HG03354 (cell line): ENCODE data around the gene PCGF3.
"Not testable (repeated sequence)": the region's sequence is repeated elsewhere in the genome, so short reads cannot be mapped to it uniquely, and the experiment has no call there.

ENCODE experiments used
- ATAC-seq: cut with Tn5 transposase; IDR thresholded peaks from one replicate; pipeline ENCODE4 v1.9.1; 2021; ENCODE audit warnings: mild to moderate bottlenecking; ENCODE audit not compliant: unreplicated experiment, poor library complexity, severe bottlenecking

PCGF3 gene

DNA sequence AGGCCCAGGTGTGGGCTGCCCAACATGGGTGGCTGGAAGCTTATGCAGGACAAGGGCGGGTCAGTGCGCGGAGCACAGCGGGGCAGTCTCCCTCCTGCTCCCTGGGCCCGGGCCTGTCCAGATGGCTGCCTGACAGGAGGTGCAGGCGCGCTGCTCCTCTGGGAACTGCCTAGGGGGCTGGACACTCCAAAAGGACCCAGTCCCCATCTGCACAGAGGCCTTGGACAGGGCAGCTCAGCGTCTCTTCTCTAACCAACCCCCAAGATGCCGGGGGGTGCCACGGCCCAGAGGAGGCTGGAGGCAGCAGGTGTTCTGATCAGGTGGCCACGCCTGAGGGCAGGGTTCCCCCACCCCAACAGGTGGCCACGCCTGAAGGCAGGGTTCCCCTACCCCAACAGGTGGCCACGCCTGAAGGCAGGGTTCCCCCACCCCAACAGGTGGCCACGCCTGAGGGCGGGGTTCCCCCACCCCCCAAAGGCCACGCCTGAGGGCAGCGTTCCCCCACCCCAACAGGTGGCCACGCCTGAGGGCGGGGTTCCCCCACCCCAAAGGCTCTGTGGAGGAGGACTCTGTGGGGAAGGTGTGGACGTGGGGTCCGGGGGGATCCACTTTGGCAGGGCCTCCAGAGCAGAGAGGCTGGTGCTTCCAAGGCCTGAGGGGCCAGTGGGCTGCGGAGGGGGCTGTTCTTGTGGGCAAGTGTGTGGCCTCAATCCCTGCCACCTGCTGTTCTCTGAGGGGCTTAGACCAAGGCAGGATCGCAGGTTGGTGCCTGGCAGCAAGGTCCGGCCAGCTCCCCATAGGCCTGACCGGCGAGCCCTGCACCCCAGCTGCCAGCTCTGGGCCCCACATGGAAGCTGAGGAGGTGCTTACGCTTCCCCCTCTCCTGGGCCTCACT, 84.2 kb downstream of the PCGF3 start:
- ATAC-seq: no peak

DNA sequence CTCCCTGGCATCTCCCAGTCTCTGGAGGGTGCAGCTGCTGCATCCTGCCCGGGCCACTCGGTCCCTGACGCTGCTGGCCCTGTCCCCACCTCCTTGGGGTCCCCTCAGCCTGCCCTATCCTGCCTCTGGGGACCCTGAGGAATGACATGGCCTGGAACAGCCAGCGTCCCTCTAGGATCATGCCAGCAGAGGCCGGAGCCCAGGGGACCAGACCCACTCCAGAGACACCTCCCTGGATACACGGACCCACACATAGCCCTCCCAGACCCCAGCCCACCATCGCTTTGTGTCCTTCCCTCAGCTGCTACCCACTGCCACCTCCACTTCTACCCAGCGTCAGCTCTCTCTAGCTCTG, 84.8 kb downstream of the PCGF3 start:
- no peak for ATAC-seq

DNA sequence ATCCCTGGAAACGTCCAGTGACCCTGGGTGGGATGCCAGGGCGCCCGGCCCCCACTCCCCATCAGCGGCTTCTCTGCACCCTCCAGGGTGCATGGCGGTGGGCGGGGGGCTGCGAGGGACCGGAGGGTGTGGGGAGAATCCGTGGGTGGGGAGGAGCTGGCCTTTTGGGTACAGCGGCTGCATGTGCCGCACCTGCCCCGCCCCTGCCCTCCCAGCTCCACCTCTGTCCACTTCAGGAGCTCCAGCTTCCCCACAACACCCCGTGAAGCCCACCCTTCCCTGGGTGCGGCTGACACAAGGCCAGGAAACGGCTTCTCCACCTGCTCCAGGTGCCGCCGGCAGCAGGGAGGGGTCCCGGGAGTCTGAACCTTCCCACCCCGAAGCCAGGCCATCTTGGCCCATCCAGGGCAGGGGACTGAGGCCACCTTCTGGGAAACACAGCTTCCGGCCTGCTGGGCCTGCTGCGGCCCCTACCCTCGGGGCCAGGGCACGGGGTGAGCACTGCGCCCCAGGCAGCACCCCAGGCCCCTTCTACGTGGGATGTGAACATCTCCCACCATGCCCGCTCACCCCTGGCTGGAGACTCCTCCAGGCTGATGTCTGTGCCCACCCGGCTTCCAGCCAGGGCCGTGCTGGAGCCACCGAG, 85.7 kb downstream of the PCGF3 start:
- no peak for ATAC-seq

DNA sequence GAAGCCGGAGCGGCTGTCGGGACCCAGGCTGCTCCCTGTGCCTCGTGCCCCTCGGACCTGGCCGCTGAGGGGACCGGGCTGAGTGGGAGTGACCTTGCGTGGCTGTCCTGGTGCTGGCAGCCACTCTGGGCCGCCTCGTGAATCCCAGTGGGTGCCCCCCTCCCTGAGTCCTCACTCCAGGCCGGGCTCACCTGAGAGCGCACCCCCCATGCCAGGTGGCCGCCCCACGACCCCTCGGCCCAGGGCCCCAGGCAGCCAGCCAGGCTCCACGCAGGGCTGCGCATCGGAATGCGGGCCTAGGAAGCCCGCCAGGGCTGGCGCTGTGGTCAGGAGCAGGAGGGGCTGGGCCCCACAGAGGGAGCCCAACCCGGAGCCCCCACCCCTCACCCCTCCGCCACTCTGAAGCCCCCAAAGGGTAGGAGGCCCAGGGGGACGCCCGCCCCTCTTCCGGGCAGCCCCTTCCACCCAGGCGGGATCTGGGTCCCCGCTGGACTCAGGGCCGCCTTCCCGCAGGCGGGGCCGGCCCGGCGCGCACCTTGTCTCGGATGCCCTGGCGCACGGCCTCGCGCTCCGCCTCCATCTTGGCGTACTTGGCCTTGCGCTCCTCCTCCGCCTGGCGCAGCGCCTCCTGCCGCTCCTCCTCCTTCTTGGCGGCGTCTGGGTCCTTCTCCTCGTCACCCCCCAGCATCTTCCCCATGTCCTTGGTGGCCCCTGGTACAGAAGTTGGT, 86.4 kb downstream of the PCGF3 start:
- ATAC-seq: no peak

DNA sequence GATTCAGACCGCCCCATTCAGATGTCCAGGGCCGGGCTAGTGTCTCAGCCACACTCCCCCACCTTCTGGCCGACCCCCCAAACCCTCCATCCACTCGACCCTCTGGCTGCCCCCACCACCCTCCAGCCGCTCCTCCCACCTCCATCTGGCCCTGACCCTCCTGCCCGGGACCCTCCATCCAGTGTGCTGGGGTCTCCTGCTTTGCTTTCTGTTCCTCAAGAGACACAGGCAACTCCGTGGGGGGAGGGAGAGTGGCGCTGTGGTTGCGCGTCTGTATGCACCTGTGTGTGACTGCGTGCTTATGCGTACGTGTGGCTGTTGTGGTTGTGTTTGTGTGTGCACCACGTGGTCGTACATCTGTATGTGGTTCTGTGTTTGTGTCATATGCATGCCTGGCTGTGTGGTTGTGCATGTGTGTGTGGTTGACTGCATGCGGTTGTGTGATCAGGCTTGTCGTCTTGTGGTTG, 87.0 kb downstream of the PCGF3 start:
- no peak for ATAC-seq

DNA sequence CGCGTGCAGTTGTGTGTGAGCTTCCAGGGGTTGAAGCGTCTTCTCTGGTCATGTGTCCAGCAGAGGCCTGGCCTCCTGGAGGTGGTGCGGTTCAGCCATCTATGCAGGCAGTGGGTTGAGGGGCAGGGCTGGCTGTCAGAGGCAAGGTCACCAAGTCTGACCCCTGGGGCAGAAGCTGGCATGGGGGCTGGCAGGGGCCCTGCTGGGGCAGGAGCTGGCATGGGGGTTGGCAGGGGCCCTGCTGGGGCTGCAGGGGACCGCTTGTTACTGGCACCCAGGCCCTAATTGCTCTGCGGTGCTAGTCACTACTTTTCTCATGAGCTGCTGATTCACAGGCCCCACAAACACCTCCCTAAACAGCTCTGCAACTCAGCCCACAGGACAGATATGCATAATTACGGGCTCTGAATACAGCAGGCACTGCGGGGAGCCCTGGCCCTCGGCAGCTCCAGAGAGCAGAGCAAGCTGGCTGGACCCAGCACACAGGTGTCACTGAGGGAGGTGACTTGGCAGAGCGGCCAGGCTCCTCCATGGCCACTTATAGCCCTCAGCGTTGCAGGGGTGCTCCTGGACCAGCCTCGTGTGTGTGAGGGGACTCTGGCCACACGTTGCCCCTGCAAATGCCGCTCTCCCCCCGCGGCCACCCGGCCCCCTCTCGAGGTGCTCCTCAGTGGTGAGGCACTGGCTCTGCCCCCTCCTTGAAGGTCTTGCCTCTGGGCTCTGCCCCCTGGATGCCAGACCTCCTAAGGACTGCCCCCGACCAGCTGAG, 87.6 kb downstream of the PCGF3 start:
- no peak for ATAC-seq

DNA sequence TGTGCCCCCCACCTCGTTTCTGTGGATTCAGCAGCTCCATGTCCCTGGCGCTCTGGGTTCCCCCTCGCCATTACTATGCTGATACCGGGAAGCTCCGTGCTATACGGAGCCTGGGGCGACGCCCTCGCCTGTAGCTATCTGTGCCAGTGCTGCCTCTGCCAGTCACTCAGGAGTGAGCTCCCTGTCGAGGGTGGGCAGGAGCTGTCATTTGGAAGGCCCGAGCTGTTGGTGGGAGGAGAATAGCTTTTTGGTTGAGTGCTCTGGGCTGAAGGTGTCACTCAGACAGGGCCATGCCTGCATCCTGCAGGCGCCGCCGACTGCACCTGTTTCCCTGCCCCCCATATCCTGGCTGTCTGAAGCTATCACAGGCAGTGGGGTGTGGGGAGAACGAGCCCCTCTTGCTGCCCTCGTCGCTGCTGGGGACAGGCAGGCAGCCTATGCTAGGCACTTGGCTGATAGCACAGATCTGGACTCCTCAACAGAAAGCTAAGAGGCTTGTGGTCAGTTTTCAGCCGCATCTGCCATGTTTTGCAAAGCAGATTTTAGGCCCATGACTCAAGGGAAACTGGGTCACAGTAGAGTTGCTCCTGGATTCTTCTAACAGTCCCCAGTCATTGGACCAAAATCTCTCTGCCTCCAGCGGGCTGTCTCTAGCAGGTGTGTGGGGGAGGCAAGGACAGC, 88.4 kb downstream of the PCGF3 start:
- ATAC-seq: no peak

DNA sequence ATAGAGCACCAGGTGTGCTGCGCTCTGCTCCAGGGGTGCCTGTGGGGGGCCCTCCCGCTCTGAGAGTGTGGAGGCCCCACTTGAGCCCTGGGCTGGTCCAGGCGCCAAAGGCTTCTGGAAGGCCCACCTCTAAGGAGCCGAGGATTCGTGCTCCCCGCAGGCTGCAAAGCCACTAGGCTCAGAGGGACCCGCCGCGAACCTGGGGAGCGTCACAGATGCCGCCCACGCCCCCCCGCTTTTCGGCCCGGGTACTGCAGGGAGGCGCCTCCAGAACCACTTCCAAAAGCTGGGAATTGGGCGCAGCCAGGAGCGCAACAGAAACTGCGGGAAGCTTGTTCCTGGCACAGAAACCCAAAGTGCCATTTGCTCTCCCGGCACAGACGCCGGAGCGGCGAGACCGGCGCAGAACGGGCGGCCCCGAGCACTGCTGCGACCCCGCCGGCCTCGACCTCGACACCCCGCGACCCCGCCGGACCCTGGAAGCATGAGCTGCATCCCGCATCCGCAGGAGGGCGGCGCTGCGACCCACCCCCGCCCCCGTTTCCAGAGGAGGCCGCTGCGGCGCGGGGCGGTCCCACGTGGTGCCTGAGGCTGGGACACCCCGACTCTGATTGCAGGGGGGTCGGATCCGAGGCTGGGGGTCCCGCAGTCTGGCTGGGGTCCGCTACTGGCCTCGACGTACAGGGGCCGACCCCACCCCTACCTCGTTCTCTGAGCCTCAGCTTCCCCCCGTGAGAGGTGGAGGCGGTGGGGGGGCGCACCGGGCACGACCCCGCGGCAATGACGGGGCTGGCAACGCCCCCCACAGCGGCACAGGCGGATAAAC, 89.5 kb downstream of the PCGF3 start:
- no peak for ATAC-seq

DNA sequence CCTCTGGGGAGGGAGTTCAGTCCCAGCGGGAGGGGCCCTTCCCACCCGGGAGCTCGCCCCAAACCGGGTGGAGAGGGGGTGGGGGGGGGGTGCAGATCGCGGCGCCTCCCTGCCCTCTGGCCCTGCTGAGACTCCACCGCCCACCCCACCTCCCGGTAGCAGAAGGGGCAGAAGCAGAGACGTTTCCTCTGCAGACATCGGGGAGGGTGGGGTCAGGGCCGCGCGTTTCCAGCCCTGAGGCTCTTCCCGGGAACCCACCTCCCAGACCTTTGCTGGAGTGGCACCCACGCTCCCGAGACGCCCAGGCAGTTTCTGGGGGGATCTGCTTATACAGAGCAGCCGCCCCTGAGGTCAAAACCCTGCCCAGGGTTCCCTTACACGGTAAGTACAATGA, 90.1 kb downstream of the PCGF3 start:
- no peak for ATAC-seq

DNA sequence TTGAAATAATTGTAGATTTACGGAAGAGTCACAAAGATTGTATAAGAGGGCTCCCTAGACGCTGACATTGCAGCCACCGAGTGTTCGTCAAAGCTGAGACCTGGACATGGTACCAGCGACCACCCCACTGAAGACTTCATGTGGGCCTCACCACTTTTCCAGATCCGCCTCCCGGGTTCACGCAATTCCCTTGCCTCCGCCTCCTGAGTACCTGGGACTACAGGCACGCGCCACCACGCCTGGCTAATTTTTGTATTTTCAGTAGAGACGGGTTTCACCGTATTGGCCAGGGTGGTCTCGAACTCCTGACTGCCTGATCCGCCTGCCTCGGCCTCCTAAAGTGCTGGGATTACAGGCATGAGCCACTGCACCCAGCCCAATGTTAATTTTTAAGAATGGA, 90.6 kb downstream of the PCGF3 start:
- no peak for ATAC-seq

DNA sequence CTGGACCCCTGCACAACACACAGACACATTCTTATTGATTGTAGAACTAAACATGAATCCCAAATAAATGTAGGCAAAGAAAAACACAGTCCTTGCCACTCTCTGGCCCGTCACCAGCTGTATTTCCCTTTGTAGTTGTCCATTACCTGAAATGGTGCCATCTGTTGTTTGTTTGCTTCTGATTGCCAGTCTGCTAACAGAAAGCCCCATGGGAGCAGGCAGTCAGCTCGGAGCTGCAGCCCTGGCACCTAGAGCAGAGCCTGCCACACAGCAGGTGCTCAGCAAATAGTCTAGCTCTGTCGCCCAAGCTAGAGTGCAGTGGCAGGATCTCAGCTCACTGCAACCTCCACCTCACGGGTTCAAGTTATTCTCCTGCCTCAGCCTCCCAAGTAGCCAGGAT, 91.4 kb downstream of the PCGF3 start:
- no peak for ATAC-seq

DNA sequence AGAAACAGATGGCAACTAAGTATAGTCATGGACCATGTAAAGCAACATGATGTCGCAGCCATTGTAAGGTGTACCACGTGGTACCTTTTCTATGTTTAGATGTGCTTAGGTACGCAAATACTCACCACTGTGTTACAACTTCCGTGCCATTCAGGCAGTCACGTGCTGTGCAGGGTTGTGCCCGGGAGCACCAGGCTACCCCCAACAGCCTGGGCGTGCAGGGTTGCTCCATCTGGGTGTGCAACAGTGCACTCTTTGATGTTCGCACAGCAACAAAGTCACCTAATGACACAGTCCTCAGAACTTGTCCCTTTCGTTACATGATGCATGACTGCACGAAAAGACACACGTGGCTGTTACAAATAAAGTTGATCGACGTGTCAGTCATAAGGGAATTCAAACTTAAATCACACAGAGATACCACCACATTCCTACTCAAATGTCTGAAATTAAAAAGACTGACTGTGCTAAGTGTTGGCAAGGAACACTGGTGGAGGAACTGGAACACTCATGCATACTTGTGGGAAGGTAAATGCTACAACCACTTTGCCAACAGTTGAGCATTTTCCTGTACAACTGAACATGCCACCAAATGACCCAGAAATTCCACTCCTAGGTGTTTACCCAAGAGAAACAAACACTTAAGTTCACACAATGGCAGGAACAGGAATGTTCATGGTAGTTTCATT, 95.9 kb downstream of the PCGF3 start:
- no peak for ATAC-seq

DNA sequence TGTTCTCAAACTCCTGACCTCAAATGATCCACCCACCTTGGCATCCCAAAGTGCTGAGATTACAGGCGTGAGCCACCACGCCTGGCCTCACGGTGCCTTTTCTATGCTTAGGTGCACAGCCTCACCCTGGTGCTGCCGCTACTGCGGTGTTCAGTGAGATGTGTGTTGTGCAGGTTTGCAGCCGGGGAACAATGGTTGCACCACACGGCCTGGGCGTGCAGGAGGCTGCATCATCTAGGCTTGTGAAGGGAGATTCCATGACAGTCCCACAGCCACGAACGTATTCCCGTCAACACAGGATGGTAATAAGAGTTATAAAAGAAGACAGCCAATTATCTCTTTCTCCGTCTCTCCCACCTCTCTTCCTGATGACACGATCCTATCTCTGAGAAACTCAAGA, 98.3 kb downstream of the PCGF3 start:
- ATAC-seq: no peak

DNA sequence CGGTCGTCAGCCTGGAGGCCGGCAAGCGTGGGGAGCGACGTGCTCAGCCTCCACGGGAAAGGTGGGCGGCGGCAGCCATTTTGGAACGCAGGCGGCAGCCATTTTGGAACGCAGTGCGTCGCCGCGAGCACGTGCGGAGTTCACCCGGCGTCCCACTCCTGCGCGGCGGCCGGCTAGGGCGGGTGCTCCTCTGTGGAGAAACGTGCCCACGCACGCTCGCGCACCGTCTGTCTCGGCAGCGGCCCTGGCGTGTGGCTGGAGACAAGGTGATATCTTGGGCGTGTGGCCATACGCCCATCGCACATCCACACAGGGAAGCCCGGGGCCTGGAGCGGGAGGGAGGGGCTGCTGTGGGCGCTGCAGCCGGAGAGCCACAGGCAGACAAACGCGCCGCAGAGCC, 99.2 kb downstream of the PCGF3 start:
- no peak for ATAC-seq

DNA sequence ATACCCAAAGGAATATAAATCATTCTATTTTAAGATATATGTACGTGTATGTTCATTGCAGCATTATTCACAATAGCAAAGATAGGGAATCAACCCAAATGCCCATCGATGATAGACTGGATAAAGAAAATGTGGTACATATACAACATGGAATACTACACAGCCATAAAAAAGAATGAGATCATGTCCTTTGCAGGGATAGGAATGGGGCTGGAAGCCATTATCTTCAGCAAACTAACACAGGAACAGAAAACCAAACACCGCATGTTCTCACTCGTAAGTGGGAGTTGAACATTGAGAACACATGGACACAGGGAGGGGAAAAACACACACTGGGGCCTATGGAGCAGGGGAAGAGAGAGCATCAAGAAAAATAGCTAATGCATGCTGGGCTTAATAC, 101.3 kb downstream of the PCGF3 start:
- ATAC-seq: not testable (repeated sequence)

DNA sequence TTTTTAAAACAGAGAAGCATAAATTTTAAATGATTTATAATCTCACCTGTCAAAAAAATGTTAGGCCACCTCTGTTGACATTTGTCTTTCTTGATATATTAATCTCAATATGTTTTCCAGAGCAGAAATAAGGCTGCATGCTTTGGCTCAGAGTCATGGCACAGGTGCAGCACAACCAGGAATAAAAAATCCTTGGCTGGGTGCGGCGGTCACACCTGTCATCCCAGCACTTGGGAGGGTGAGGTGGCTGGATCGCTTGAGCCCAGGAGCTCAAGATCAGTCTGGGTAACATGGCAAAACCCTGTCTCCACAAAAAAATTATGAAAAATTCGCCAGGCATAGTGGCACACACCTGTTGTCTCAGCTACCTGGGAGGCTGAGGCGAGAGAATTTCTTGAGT, 102.2 kb downstream of the PCGF3 start:
- no peak for ATAC-seq

DNA sequence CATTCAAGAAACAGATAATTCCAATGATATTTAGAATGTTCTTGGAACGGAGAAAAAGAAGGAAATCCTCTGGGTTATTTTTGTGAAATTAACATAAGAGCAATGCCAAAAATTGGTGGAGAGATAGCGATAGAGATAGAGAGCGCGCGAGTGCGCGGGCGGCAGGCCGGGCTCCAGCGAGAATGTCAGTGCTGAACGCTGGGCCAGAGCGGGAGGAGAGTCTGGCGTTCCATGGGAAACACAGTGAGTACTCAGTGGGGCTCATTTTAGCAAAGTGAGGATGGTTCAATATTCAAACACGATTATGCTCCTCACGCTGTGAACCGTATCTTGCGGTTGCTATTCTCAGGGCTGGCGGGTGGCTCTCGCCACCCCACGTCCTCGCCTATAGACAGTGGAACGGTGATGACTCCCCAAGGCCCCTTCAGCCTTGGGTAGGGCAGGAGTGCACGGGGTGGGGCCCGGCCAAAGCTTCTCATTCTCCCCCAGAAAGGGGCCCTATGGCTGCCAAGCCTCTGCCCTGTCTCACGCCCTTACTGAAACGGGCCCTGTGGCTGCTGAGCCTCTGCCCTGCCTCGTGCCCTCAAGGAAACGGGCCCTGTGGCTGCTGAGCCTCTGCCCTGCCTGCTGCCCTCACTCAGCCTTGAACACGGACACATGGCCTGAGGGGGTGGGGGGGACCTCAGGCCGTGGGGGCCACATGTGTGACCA, 103.4 kb downstream of the PCGF3 start:
- no peak for ATAC-seq

DNA sequence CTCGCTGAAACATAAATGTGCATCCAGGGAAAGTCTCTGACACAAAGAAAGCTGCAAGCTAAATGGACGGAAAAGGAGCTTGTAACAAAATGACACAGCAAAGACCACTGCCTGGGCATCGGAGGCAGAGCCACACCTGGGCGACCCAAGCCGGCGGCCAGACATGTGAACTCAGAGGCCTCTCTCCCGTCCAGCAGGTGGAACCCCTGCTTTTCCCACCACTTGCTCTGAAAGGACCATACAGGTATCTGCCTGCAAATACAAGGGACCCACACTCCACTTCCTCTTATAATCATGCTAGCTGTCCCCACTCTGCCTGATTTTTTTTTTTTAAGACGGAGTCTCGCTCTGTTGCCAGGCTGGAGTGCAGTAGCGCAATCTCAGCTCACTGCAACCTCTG, 108.3 kb downstream of the PCGF3 start:
- no peak for ATAC-seq
